WI38 (cell line): ENCODE measurements around the gene C1QTNF8.

Source experiments
- H3K4me3 ChIP-seq: 2 replicates; pipeline ENCODE4 v1.5.1; 2011; ENCODE audit warnings: low read depth, mild to moderate bottlenecking, control low read depth, low read length
- TF ChIP-seq, protein P1 (sequence below): IDR thresholded peaks from 2 replicates; pipeline ENCODE4 v1.5.1; 2012; ENCODE audit warnings: low read depth, mild to moderate bottlenecking, control low read depth, low read length

Gene C1QTNF8

DNA sequence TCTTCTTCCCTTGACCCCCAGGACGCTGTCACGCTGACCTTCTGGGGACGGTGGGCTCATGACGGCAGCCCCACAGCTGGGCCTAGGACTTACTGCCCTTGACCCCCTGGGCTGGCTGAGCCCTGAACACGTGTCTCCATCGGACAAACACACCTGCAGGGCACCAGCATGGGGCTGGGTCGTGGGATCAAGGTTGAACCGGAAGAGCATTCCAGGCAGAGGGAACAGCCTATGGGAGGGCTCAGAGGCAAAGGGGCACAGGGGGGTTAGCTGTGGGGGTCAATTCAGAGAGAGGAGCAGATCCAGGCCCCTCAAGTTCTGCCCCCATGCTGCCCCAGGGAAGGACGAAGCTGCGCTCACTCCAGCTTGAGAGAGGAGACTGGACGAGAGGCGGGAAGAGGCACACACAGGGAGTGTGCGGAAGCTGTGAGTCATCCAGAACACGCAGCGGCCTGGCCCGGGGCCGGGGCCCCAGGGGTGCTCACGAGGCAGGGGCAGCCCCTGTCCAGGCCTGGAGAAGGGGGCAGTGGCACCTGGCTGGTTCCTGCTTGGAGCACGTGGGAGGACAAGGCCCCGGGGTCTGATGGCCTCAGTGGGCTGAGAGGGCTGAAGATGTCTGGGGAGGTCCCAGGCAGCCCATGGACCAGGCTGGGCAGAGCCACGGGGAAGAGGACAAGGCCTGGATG, 13.6 kb downstream of the C1QTNF8 start:
- H3K4me3 ChIP-seq: no peak overlapping the region
- TF ChIP-seq, protein P1, sequence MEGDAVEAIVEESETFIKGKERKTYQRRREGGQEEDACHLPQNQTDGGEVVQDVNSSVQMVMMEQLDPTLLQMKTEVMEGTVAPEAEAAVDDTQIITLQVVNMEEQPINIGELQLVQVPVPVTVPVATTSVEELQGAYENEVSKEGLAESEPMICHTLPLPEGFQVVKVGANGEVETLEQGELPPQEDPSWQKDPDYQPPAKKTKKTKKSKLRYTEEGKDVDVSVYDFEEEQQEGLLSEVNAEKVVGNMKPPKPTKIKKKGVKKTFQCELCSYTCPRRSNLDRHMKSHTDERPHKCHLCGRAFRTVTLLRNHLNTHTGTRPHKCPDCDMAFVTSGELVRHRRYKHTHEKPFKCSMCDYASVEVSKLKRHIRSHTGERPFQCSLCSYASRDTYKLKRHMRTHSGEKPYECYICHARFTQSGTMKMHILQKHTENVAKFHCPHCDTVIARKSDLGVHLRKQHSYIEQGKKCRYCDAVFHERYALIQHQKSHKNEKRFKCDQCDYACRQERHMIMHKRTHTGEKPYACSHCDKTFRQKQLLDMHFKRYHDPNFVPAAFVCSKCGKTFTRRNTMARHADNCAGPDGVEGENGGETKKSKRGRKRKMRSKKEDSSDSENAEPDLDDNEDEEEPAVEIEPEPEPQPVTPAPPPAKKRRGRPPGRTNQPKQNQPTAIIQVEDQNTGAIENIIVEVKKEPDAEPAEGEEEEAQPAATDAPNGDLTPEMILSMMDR: no peak

DNA sequence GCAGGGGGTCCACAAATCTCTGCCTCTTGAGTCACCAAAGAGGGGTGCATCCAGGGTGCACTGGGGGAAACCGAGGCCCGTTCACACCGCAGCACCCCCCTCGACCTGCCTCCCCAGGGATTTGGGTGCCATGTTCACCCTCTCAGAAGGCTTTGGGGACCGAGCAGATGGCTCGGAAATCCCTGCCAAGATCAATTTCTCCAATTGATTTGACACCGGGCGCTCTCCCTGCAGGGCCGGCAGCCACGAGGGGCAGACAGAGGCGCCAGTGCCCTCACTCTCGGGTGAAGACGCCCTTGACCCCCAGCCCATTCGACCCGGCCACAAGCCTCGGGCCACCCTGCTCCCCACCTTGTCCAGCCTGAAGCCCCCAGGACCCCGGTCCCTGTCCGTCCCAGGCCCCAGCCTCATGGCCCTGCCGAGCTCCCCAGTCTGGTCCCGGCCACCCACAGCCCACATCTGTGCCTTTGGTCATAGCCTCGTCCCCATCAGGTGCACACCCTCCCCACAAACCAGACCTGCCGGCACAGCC, 14.2 kb downstream of the C1QTNF8 start:
- TF ChIP-seq, protein P1: no peak
- H3K4me3 ChIP-seq: no peak overlapping the region

DNA sequence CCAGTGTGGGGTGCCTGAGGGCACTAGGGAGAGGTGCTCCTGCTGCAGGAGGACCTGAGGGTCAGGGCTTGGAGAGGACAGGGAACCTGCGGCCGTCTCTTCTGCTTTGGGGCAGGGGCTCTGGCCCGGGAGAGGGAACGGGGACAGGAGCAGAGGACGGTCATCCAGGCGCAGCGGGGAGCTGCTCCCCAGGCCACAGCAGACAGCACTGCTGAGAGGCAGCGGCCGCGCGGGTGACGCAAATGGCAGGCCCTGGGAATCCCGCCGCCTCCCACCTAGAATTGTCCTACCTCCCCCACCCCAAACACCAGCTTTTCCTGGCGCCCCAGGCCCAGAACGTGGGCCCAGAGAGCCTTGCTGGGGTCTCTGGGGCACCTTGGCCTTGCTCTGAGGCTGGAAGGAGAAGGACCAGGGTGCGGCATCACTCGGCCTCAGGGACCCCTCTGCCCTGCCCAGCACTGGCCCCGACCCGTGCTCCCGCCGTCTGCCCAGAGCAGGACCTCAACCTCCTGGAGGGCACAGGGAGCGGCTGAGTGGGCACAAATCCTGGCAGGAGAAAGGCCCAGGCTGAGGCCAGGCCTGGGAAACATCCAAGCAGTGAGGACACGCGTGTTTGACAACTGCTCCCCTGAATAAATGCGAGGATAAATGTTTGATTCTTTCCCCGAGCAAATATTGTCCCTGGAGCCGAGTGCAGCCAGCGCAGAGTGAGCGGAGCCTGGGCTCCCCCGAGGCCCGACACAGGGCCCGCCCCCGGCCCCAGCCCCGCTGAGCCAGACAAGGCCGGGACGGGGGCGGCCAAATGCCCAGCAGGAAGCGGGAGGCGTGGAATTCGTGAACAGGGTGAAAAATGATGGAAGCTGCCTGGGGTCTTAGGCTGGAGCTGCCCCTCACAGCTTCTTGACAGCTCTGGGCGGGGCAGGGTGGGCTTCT, 15.0 kb downstream of the C1QTNF8 start:
- TF ChIP-seq, protein P1: no peak
- no peak overlapping the region for H3K4me3 ChIP-seq

DNA sequence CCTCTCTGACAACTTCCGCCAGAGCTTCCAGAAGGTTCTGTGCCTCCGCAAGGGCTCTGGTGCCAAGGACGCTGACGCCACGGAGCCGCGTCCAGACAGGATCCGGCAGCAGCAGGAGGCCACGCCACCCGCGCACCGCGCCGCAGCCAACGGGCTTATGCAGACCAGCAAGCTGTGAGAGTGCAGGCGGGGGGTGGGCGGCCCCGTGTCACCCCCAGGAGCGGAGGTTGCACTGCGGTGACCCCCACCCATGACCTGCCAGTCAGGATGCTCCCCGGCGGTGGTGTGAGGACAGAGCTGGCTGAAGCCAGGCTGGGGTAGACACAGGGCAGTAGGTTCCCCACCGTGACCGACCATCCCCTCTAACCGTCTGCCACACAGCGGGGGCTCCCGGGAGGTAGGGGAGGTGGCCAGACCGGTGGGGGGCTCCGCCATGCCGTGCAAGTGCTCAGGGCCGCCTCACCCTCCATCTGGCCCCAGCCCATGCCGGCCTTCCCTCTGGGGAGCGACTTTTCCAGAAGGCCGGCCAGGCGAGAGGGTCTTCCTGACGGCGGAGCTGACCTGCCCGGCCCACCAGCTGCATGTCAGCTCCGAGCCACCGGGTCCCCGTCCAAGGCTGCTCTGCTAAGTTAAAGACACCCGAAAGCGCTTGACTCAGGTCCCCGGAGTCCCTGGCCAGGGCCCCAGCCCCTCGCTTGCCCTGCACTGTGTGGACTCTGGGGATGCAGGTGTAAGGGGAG, 16.1 kb downstream of the C1QTNF8 start:
- H3K4me3 ChIP-seq: no peak overlapping the region
- TF ChIP-seq, protein P1: no peak

DNA sequence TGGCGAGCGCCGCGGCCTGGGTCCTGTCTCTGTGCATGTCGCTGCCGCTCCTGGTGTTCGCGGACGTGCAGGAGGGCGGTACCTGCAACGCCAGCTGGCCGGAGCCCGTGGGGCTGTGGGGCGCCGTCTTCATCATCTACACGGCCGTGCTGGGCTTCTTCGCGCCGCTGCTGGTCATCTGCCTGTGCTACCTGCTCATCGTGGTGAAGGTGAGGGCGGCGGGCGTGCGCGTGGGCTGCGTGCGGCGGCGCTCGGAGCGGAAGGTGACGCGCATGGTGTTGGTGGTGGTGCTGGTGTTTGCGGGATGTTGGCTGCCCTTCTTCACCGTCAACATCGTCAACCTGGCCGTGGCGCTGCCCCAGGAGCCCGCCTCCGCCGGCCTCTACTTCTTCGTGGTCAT, 16.7 kb downstream of the C1QTNF8 start:
- TF ChIP-seq, protein P1: no peak
- H3K4me3 ChIP-seq: no peak overlapping the region

DNA sequence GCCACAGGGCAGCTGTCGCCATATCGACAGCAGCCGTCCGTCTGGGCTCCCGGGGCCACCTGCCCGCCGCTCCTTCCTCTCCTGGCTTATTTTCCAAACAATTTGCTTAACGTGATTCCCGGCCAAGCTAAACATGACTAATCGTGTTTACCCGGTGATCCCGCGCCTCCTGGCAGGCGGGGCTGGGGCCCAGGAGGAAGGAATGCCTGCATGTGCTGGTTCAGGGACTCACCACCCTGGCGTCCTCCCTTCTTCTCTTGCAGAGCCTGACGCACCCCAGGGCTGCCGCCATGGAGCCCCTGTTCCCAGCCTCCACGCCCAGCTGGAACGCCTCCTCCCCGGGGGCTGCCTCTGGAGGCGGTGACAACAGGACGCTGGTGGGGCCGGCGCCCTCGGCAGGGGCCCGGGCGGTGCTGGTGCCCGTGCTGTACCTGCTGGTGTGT, 17.4 kb downstream of the C1QTNF8 start:
- no peak overlapping the region for H3K4me3 ChIP-seq
- TF ChIP-seq, protein P1: no peak
